NCI-H748 (cell line): ENCODE results near the gene MAP3K4.
A peak's percentile ranks its signal among the peaks of the same experiment; 100 is the strongest.

Experiments
- DNase-seq: peaks from one replicate; lab custom pipeline; 2025; ENCODE audit not compliant: unreplicated experiment; lab: John Stamatoyannopoulos, UW

The MAP3K4 gene

DNA sequence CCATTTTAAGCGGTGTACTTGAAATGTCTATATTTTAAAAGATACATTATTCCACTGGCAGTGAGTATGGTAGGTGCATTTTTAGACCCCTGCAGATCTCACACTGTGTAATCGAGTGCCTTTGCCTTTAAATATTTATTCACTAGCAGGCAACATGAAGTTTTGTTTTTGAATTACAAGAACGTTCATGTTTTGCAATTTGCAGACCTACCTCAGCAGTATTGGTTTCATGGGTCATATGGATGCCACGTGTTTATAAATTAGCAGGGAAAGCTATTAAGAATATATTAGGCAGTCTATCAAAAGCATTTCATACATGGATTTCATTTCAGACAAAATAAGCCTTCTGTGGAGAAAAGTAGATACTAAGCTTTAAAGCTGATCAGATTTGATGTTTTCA, 7.2 kb downstream of the MAP3K4 start:
- no peak for DNase-seq

DNA sequence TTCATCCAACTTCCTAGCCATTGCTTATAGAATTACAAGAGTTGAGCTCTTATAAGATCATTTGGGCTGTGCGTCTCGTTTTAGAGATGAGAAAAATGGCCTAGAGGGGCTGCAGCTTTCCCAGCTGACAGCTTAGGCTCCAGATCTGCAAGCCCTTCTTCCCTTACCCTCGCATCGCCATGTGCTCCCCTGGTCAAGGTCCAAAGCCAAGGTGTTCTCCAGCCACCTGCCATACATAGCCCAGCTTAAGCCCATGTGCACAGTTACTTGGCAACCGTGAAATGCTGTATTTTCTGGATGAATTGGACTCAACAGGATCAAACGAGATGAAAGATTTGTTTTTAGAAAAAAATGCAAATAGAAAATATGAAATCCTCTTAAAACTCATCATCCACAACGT, 7.9 kb downstream of the MAP3K4 start:
- DNase-seq, result no peak

DNA sequence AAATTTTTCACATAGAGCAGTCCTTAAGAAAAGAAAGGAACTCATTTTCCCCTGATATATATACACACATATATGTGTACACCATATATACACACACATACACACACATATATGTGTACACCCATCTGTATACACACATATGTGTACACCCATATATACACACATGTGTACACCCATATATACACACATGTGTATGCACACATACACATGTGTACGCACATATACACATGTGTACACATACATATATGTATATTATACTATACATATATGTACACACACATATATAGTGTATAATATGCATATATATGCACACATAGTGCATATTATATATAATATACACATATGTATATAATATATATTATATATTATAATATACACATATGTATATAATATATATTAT, 9.1 kb downstream of the MAP3K4 start:
- DNase-seq, result no peak

- peak; percentile 81 for DNase-seq
These were observed 9.9 kb downstream of the MAP3K4 start for GRCh38 chr6:161001421-161001820.

GRCh38 chr6:161003336-161003735, 11.8 kb downstream of the MAP3K4 start:
- no peak for DNase-seq

DNA sequence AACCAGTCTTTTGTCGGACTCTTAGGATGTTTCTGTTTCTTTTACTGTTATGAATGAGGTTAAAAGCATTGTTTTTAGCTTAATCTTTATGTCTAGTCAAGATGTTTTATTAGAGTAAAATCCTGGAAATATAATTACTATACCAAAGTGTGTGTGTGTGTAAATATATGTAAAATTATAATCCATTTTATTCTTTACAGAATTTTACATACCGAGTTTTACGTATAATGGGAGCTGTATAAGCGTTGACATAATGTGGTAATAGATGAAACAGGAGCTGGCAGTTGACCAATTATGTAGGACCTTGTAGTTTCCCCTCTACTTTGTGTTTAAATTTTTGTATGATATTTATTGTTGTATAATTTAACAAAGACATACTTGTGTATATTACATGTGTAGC, 16.7 kb downstream of the MAP3K4 start:
- no peak for DNase-seq

DNA sequence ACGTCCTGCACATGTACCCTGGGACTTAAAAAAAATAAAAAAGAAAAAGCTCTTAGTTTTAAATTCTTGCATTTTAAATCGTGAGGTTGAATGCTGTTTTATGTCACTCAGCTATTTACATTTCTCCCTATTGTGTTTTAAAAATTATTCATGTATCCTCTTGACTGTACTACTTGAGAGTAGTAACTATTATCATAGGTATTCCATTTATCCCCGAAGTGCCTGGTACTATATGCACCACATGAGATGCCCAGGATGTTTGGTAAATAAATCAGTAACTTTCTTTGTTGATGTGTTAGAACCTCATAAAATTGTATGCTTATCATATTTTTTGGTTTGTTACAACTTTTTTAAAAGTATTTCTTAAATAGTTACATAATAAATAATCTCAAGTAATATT, 18.4 kb downstream of the MAP3K4 start:
- no peak for DNase-seq

- no peak for DNase-seq
These were observed 18.8 kb downstream of the MAP3K4 start for GRCh38 chr6:161010418-161010817.

DNA sequence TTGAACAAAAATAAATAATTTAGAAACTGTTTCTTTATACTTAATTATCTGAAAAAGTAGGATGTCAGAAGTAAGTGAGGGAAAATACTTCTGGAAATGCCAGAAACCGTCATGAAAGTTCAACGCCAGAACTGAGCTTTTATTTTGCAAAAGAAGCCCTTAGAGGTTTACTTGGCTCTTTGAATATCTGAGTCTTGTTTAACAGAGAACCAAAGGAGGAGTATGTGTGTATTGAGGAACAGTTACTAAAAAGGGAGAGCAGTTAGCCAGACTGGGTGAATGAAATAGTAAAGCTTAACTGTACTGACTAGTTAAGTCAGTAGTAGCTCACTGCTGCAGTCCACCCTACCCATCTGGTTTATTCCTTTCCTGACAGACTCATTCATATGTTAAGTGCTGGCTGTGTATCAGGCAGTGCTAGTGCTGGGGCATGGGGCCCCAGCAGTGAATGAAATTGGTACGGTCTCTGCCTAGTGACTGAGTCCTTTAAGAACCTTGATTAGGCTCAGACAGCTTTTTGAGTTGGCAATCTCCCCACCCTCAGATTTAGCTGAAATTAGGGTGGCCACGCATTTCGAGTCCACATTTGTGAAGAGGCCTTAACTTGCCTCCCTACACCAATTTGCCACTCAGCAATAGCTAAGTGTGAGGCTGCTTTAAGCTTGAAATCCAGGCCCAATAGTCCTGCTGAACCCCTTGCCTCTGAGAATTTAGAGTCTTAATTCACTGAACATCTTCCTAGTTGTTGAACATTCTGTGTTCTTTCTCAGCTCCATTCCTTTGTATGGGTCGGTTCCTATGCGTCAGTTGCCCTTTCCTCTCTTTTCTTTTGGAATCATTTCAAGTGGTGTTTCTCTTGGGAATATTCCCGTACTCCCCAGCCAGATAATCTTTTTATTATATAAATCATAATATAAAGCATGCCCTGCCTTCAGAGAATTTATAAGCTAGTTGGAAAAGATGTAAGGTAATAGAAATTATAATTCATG, 20.2 kb downstream of the MAP3K4 start:
- DNase-seq, result no peak

GRCh38 chr6:161013695-161014094, 22.1 kb downstream of the MAP3K4 start:
- no peak for DNase-seq

DNA sequence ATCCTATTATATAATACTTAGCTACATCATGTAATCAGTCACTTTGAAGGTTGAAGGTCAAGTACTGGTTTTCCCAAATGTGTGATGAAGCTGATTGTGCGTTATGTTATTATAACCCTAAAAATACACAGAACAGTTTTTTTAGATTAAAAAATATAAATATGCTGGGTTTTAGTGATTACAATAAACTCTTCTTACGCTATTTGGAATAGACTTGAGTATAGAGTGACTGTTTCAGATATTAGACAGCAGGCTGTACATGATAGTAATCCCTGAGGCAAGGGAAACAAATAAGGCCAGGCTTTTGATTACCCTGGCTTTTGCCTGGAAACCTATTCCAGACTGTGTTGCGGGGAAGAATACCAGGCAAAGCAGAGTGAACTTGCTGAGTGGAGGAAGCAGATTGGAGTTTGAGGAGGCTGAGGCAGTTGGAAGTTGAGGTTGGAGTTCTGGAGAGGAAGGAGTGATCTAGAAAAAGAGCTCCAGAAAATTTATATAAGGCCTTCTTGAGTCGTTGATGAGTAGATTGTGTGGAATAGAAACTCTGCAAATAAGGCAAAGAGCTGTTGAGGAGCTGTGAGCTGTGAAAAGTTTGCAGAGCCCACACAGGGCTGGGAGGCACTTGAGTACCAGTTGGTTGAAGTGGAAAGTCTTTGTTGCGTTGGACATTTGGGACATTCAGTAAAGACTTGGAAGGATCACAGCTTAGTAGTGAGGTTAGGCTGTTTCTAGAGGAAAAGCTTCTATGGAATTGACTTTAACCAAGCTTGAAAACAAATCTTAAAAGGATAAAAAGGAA, 26.4 kb downstream of the MAP3K4 start:
- no peak for DNase-seq

DNA sequence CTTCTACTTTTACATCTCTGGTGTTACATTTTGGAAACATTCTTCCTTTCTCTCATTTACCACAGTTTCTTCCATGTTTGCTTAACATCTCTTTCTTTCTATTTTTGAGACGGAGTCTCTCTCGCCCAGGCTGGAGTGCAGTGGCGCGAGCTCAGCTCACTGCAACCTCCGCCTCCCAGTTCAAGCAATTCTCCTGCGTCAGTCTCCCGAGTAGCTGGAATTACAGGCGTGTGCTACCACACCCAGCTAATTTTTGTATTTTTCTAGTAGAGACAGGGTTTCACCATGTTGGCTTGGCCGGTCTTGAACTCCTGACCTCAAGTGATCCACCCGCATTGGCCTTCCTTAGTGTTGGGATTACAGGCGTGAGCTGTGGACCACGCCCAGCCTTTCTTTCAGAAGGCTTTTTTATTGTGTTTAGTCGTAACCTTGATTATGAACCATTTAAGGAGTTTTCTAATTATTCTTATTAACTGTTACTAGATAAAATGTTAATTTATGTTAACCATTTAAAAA, 27.8 kb downstream of the MAP3K4 start:
- DNase-seq, result peak; percentile 8

GRCh38 chr6:161021543-161021942, 30.0 kb downstream of the MAP3K4 start:
- DNase-seq, result no peak

- DNase-seq, result no peak
These were observed 30.6 kb downstream of the MAP3K4 start for GRCh38 chr6:161021998-161022743.

GRCh38 chr6:161023316-161023715, 31.7 kb downstream of the MAP3K4 start:
- no peak for DNase-seq

- no peak for DNase-seq
These were observed 32.9 kb downstream of the MAP3K4 start for GRCh38 chr6:161024364-161024920.

DNA sequence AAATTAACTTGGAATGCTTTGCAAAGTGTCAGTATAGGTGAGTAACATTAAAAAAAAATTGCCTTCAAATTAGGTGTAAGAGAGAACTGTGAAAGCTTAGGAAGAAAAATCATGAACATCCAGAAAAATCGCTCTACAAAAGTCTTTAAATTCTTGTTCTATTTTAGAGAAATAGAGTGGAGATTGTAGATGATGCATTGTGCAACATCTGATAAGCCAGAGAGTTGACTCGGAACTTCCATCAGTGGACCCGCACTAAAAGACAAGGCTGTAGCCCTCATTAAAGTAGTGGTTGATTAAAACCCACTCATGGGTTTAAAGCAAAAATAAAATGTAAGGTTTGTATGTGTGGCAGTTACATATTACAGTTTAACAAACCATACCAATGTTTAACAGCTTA, 35.8 kb downstream of the MAP3K4 start:
- no peak for DNase-seq

GRCh38 chr6:161029195-161029809, 37.7 kb downstream of the MAP3K4 start:
- DNase-seq, result no peak

GRCh38 chr6:161031721-161032495, 40.3 kb downstream of the MAP3K4 start:
- peak; percentile 9 for DNase-seq

- no peak for DNase-seq
These were observed 42.1 kb downstream of the MAP3K4 start for GRCh38 chr6:161033667-161034066.
